Urinary bladder (tissue), 4 donors: ENCODE measurements around the gene DCTN4. TPM values are rescaled to one million over a fixed set of nuclear protein-coding genes. Genes with fewer than 3 reads are reported as not detected.

Experiments
- DNase-seq: peaks from one replicate; pipeline ENCODE4 v3.0.0-alpha.2; 2015; ENCODE audit errors: extremely low spot score
- H3K27ac ChIP-seq: one replicate; pipeline ENCODE4 v1.5.1; 2013; ENCODE audit warnings: low read depth, mild to moderate bottlenecking, moderate library complexity
- H3K36me3 ChIP-seq: one replicate; pipeline ENCODE4 v1.6.1; 2013; ENCODE audit warnings: mild to moderate bottlenecking, moderate library complexity; ENCODE audit not compliant: insufficient read depth
- H3K4me1 ChIP-seq: one replicate; pipeline ENCODE4 v1.6.1; 2013; ENCODE audit warnings: mild to moderate bottlenecking, moderate library complexity; ENCODE audit not compliant: insufficient read depth
- H3K4me3 ChIP-seq: one replicate; pipeline ENCODE4 v1.5.1; 2013; ENCODE audit warnings: low read depth, low read length
- WGBS: extraction: QIAGEN DNeasy Blood & Tissue Kit; methylation state at CpG from one replicate; pipeline ENCODE4 v1.1.7; 2013; 5-methylcytosine and 5-hydroxymethylcytosine counted together
- polyA plus RNA-seq: library from polyadenylated mRNA; stranded (reverse); fragments of 200-250 nt; gene quantifications from one replicate; pipeline ENCODE4 v1.2.3, GENCODE V29; 2013
- total RNA-seq: library from RNA; depleted of rRNA; stranded (reverse); fragments of >200 nt; gene quantifications from one replicate; pipeline ENCODE4 v1.2.3, GENCODE V29; 2014
- donor health status: healthy with polysubstance abuse.
- donor health status: healthy.

DCTN4 gene
- total and polyA plus RNA-seq, 2 donors = 29.4 to 95.5 TPM

DNA sequence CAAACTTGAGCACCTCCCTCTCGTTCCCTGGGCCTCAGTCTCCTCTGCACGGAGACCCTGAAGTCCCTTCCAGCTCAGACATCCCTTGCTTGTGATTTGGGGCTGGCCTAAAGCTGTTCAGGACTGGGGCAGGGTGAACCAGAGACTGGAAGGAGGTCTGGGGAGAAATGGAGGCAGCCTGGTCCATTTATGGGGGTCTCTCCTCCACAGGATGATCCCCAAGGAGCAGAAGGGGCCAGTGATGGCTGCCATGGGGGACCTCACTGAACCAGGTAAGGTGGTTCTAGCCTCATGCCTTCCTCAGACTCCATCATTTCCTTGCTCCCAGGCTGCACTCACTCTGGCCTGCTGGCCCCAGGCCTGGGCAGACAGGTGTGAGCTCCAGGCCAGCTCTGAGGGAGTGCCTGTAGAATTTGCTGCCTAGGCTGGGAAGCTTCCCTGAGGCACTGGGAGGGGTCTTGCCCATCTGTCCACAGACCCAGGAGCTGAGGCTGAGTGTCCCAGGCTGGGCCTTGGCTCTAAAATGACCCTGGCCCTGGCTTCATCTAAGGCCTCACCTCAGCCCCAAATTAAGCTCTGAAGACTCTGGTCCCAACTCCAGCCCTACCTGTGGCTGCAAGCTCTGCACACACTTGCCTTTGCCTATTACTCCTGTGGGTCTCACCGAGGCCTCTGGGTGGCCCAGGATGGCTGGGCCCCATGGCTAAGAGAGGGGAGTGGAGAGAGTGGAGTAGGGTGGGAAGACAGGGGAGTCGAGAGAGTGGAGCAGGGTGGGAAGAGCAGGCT, 95.9 kb downstream of the DCTN4 start:
- no peaks in the 10 kb centered on the region for H3K36me3 ChIP-seq
- H3K4me3 ChIP-seq = no peak overlapping the region
- no peaks in the 10 kb centered on the region for H3K4me1 ChIP-seq
- DNase-seq = no peak
- 88% methylated on average over 4 of the region's 4 CpGs for WGBS
- no peak overlapping the region for H3K27ac ChIP-seq

GRCh38 chr5:150661821-150662596, 96.8 kb downstream of the DCTN4 start:
- Histone ChIP-seq H3K4me3 (no peak overlapping the region), H3K36me3 (no peaks in the 10 kb centered on the region), H3K27ac (no peak overlapping the region), H3K4me1 (no peaks in the 10 kb centered on the region)
- 88% methylated on average over 10 of the region's 10 CpGs for WGBS
- no peak for DNase-seq

- Histone ChIP-seq H3K4me1 (no peaks in the 10 kb centered on the region), H3K4me3 (no peak within 1 kb of the TSS), H3K36me3 (no peaks in the 10 kb centered on the region), H3K27ac (peak within 1 kb of the TSS; percentile 26)
- WGBS = 74% methylated on average over 7 of the region's 7 CpGs
- DNase-seq = no peak
Observed at GRCh38 chr5:150661086-150661485, 97.7 kb downstream of the DCTN4 start, which contains the start of gene MYOZ3. TSS of gene MYOZ3 (plus strand) at chr5:150661251. CDS start at chr5:150662942, 1,691 bp downstream.

DNA sequence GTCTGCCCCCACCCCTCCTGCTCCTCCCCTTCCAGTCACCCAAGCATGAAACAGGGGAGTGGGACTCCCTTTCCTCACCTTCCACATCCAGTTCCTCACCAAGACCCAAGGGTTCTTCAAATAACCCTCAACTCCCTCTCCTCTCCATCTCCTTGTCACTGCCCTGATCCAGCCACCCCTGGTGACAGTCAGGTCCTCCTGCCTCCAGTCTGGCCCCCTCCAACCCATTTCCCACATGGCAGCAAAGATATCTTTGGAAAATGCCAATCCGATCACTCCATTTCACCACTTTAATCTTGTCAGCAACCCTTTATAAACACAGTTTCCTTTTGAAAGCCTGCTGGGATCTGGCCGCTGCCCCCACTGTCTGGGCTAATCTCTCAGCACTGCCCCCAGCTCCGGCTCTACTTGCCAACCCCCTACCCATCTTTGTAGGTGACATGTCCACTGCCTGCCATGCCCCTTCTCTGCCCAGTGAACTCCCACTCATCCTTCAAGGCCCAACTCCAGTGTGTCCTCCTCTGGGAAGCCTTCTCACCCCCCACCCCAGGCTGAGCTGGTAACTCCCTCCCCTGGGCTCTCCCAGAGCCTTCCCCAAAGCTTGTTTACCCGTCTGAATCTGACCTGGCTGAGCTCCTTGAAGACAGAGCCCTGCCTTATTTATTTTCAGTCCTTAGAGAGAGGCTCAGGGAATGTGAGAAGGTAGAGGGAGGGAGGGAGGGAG, 98.5 kb downstream of the DCTN4 start:
- no peaks in the 10 kb centered on the region for H3K36me3 ChIP-seq
- DNase-seq = no peak
- WGBS = 40% methylated on average over 4 of the region's 4 CpGs
- peak overlapping the region; percentile 26 for H3K27ac ChIP-seq
- H3K4me1 ChIP-seq = no peaks in the 10 kb centered on the region
- no peak overlapping the region for H3K4me3 ChIP-seq

- no peak for DNase-seq
- Histone ChIP-seq H3K4me1 (no peaks in the 10 kb centered on the region), H3K4me3 (no peak overlapping the region), H3K36me3 (no peaks in the 10 kb centered on the region), H3K27ac (no peak overlapping the region)
- WGBS = 90% methylated on average over 11 of the region's 11 CpGs
Observed at GRCh38 chr5:150659360-150660107, 99.3 kb downstream of the DCTN4 start.

DNA sequence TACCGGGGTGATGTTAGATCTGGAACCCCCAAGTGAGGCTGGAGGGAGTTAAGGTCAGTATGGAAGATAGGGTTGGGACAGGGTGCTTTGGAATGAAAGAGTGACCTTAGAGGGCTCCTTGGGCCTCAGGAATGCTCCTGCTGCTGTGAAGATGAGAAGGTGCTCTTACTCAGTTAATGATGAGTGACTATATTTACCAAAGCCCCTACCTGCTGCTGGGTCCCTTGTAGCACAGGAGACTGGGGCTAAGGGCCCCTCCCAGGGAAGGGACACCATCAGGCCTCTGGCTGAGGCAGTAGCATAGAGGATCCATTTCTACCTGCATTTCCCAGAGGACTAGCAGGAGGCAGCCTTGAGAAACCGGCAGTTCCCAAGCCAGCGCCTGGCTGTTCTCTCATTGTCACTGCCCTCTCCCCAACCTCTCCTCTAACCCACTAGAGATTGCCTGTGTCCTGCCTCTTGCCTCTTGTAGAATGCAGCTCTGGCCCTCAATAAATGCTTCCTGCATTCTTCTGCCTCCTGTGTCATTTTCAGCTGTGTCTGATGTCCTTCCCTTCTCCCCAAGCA, 100.0 kb downstream of the DCTN4 start:
- Histone ChIP-seq H3K4me1 (no peaks in the 10 kb centered on the region), H3K36me3 (no peaks in the 10 kb centered on the region), H3K27ac (no peak overlapping the region), H3K4me3 (no peak overlapping the region)
- 77% methylated on average over 3 of the region's 3 CpGs for WGBS
- no peak for DNase-seq

Other genes starting within 250 kb of the DCTN4 start
- 6.8 TPM for gene SYNPO, start 118.4 kb downstream of the DCTN4 start, total RNA-seq
- gene SYNPO, start 118.4 kb downstream of the DCTN4 start, polyA plus RNA-seq = 47.2 TPM
- gene MYOZ3, start 97.8 kb downstream of the DCTN4 start, total RNA-seq = 3.2 TPM
- gene MYOZ3, start 97.8 kb downstream of the DCTN4 start, polyA plus RNA-seq = 1.5 TPM
- 31.1 TPM for gene RBM22, start 58.0 kb downstream of the DCTN4 start, total RNA-seq
- gene RBM22, start 58.0 kb downstream of the DCTN4 start, polyA plus RNA-seq = 28.3 TPM
- gene SMIM3, start 19.7 kb upstream of the DCTN4 start, total RNA-seq = 10.2 TPM
- gene SMIM3, start 19.7 kb upstream of the DCTN4 start, polyA plus RNA-seq = 37.1 TPM
- not detected for gene IRGM, start 87.5 kb upstream of the DCTN4 start, total RNA-seq
- gene IRGM, start 87.5 kb upstream of the DCTN4 start, polyA plus RNA-seq = 0.16 TPM
- gene ZNF300, start 146.0 kb upstream of the DCTN4 start, total RNA-seq = 21.3 TPM
- gene ZNF300, start 146.0 kb upstream of the DCTN4 start, polyA plus RNA-seq = 3.7 TPM